HFFc6 (cell line): ENCODE measurements around the gene ESPNL. TPM values are rescaled to one million over a fixed set of nuclear protein-coding genes. Genes with fewer than 3 reads are reported as not detected.

Experiments used
- DNase-seq: peaks from one replicate; pipeline ENCODE4 v3.0.0-alpha.2; 2018
- H3K27ac Mint-ChIP-seq: 2 replicates; pipeline ENCODE4 v1.8.0; 2020; ENCODE audit warnings: mild to moderate bottlenecking, mixed read lengths
- H3K27me3 Mint-ChIP-seq: 2 replicates; pipeline ENCODE4 v1.8.0; 2021; ENCODE audit warnings: mild to moderate bottlenecking, moderate library complexity, mixed read lengths; ENCODE audit not compliant: insufficient read depth
- H3K36me3 Mint-ChIP-seq: 2 replicates; pipeline ENCODE4 v1.8.0; 2021; ENCODE audit warnings: low read depth, mixed read lengths
- H3K4me1 Mint-ChIP-seq: 2 replicates; pipeline ENCODE4 v1.8.0; 2020; ENCODE audit warnings: low read depth, mixed read lengths
- H3K4me3 Mint-ChIP-seq: 2 replicates; pipeline ENCODE4 v1.8.0; 2020; ENCODE audit warnings: mild to moderate bottlenecking, moderate library complexity, mixed read lengths
- H3K9me3 Mint-ChIP-seq: 2 replicates; pipeline ENCODE4 v1.8.0; 2020; ENCODE audit warnings: mild to moderate bottlenecking, mixed read lengths
- total RNA-seq, 6 experiments: library from RNA; stranded (reverse); fragmentation: NEBNext Ultra II Directional; extraction: Animal tissue kit (Norgen Biotek cat#: 25700); gene quantifications; 2 replicates in 1 of 6; 3 replicates in 5 of 6; pipeline ENCODE4 v1.2.3, GENCODE V29; 2021
- TF ChIP-seq, protein P1 (sequence below): fragments of 200-600 bp; sonication (generic); IDR thresholded peaks from 2 replicates; pipeline ENCODE4 v1.5.0; 2021; ENCODE audit warnings: antibody characterized with exemption, mild to moderate bottlenecking

Gene ESPNL
- total RNA-seq, 6 experiments from 2014 or later = 1.0 to 3.0 (median 2.6) TPM

DNA sequence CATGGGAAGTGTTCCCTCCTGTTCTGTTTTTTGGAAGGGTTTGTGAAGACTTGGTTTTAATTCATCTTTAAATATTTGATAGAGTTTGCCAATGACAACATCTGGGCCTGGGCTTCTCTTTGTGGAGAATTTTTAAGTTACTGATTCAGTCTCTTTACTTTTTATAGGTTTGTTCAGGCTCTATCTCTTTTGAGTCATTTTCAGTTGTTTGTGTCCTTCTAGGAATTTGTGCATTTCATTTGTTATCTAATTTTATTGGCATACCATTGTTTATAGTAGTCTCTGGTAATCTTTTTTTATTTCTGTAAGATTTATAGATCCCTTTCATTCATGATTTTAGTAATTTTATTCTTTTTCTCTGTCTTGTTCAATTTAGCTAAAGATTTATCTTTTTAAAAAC lies 24.7 kb upstream of the ESPNL start:
- H3K4me3 Mint-ChIP-seq = no peak overlapping the region

DNA sequence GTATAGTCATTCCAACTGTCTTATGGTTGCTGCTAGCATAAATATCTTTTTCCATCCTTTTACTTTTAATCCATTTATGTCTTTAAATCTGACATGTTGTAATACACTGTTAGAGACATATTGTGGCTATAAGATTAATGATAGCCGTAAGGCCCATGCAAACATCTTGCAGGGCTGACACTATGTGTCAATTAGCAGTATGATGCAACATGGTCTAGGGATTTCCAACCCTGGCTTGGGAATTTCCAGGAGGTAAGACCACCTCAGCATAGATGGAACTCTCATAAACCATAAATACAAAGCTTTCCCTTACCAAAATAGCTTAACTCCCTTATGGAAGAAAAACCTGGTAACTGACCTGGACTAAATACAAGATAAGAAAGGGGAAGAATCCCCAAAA lies 22.8 kb upstream of the ESPNL start:
- Mint-ChIP-seq H3K9me3 (peaks cover 10% of the 10 kb centered on the region; the same call in 1 of the 2 replicates), H3K27me3 (no peaks in the 10 kb centered on the region), H3K36me3 (peaks cover 49% of the 10 kb centered on the region), H3K27ac (no peak overlapping the region), H3K4me3 (no peak overlapping the region), H3K4me1 (no peaks in the 10 kb centered on the region)
- TF ChIP-seq, protein P1, sequence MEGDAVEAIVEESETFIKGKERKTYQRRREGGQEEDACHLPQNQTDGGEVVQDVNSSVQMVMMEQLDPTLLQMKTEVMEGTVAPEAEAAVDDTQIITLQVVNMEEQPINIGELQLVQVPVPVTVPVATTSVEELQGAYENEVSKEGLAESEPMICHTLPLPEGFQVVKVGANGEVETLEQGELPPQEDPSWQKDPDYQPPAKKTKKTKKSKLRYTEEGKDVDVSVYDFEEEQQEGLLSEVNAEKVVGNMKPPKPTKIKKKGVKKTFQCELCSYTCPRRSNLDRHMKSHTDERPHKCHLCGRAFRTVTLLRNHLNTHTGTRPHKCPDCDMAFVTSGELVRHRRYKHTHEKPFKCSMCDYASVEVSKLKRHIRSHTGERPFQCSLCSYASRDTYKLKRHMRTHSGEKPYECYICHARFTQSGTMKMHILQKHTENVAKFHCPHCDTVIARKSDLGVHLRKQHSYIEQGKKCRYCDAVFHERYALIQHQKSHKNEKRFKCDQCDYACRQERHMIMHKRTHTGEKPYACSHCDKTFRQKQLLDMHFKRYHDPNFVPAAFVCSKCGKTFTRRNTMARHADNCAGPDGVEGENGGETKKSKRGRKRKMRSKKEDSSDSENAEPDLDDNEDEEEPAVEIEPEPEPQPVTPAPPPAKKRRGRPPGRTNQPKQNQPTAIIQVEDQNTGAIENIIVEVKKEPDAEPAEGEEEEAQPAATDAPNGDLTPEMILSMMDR = no peak
- DNase-seq = no peak

More for the DNA sequence above, 24.7 kb upstream of the ESPNL start:
- DNase-seq = no peak
- TF ChIP-seq, protein P1 = no peak
- Mint-ChIP-seq H3K4me1 (no peaks in the 10 kb centered on the region), H3K27ac (no peak overlapping the region), H3K36me3 (peaks cover 42% of the 10 kb centered on the region), H3K9me3 (peaks cover 10% of the 10 kb centered on the region; the same call in 1 of the 2 replicates), H3K27me3 (no peaks in the 10 kb centered on the region)

DNA sequence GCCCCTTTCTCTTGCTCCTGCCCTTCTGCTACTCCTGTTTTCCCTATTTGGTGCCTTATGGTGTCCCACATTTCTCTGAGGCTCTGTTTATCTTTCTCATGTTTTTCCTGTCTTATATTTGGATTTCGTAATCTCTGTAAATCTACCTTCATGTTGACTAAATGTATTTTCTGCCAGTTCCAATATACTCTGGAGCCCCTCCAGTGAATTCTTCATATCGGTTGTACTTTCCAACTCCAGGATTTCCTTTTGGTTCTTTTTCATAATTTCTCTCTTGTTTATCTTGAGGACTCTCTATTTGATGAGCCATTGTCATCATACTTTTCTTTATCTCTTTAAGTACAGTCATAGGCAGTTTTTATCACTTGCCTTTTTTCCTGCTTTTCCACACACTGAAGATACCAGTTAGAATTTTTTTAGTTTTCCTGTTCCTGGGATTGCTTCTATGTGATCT lies 20.2 kb upstream of the ESPNL start:
- H3K36me3 Mint-ChIP-seq = peaks cover 31% of the 10 kb centered on the region
- H3K4me1 Mint-ChIP-seq = no peaks in the 10 kb centered on the region
- DNase-seq = no peak
- no peak overlapping the region for H3K27ac Mint-ChIP-seq
- no peak overlapping the region for H3K4me3 Mint-ChIP-seq
- no peaks in the 10 kb centered on the region for H3K27me3 Mint-ChIP-seq
- H3K9me3 Mint-ChIP-seq = no peaks in the 10 kb centered on the region
- TF ChIP-seq, protein P1 = no peak

DNA sequence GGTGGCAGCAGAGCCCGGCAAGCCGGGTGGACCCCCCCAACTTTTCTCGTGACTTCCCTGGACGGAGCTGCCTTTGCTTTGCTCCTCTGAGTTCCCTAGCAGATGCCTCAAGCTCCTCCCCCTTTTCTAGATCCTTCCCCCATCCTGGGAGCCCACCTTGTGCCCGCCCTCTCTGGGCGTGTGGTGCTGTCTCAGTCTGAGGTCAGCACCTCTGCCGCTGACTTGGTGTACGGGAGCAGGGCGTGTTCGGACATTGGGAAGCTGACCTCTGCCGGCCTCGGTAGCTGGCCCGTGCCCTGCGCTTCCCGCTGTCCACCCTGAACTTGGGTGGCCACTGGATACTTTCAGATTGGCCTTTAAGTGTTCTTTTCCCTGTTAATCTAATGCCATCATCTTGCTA lies 19.6 kb upstream of the ESPNL start:
- Mint-ChIP-seq H3K27me3 (no peaks in the 10 kb centered on the region), H3K36me3 (peaks cover 31% of the 10 kb centered on the region), H3K4me1 (no peaks in the 10 kb centered on the region), H3K9me3 (no peaks in the 10 kb centered on the region), H3K4me3 (no peak overlapping the region), H3K27ac (no peak overlapping the region)
- TF ChIP-seq, protein P1 = no peak
- DNase-seq = no peak

DNA sequence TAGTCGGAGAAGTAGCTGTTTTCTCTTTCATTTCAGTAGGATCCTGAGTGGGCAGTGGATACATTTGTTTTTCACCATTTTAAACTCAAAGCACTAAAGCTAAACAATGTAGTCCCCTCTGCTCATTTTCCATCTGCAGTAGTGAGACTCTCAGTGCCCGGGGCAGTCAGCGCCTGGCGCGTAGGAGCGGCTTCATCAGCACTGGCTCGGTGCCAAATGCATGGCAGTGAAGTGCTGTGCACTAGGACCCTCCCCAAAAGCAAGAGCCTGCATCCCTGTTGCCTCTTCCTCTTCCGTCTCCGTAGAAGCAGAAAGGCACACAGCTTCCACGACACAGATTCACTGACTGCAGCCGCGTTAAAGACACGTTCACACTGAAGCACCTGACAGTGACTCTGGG lies 19.0 kb upstream of the ESPNL start:
- TF ChIP-seq, protein P1 = no peak
- H3K36me3 Mint-ChIP-seq = peaks cover 31% of the 10 kb centered on the region
- H3K27me3 Mint-ChIP-seq = no peaks in the 10 kb centered on the region
- H3K9me3 Mint-ChIP-seq = no peaks in the 10 kb centered on the region
- DNase-seq = no peak
- H3K27ac Mint-ChIP-seq = no peak overlapping the region
- H3K4me3 Mint-ChIP-seq = no peak overlapping the region
- H3K4me1 Mint-ChIP-seq = no peaks in the 10 kb centered on the region

DNA sequence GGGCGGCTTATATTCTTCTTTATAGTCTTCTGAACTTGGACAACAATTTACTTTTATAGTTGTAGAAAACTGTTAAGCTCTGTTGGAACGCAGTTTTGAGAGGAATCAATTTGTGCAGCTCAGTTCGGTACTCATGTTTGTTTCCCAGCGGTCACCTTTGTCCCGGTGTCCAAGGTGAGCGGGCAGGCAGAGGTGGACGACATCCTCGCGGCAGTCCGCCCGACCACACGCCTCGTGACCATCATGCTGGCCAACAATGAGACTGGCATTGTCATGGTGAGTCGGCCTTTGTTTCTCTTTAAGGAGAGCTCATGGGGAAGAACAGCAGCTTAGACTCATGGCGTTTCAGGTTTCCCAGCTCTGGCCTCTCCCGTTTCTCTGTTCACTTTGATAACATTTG lies 18.6 kb upstream of the ESPNL start:
- Mint-ChIP-seq H3K27me3 (no peaks in the 10 kb centered on the region), H3K9me3 (no peaks in the 10 kb centered on the region), H3K36me3 (peaks cover 31% of the 10 kb centered on the region), H3K4me3 (no peak overlapping the region), H3K4me1 (no peaks in the 10 kb centered on the region), H3K27ac (no peak overlapping the region)
- DNase-seq = no peak
- TF ChIP-seq, protein P1 = no peak
